MM.1S (cell line): ENCODE data around the gene SCUBE2.

ENCODE experiments used
- DNase-seq: peaks from one replicate; pipeline ENCODE4 v3.0.0-alpha.2; 2015
- H2AFZ ChIP-seq: fragments of 300-600 bp; sonication (generic); 2 replicates; pipeline ENCODE4 v1.6.0; 2016; ENCODE audit warnings: antibody characterized with exemption, low read length
- H3F3A ChIP-seq: fragments of 300-600 bp; sonication (generic); 2 replicates; pipeline ENCODE4 v1.6.1; 2016; ENCODE audit warnings: mild to moderate bottlenecking, antibody characterized with exemption, low read length, moderate library complexity, mixed read lengths; ENCODE audit not compliant: insufficient read depth
- H3K27ac ChIP-seq: fragments of 300-600 bp; sonication (generic); 2 replicates; pipeline ENCODE4 v1.5.1; 2016; ENCODE audit warnings: mild to moderate bottlenecking, low read length
- H3K27me3 ChIP-seq: fragments of 300-600 bp; sonication (generic); replicated peaks from 2 replicates; pipeline ENCODE4 v1.6.0; 2016; ENCODE audit warnings: low read length; ENCODE audit not compliant: insufficient read depth
- H3K36me3 ChIP-seq: fragments of 300-600 bp; sonication (generic); replicated peaks from 2 replicates; pipeline ENCODE4 v1.6.1; 2016; ENCODE audit warnings: mild to moderate bottlenecking, low read length, mixed read lengths; ENCODE audit not compliant: insufficient read depth
- H3K4me1 ChIP-seq: fragments of 300-600 bp; sonication (generic); 2 replicates; pipeline ENCODE4 v1.6.1; 2016; ENCODE audit warnings: low read length, mixed read lengths
- H3K4me2 ChIP-seq: fragments of 300-600 bp; sonication (generic); 2 replicates; pipeline ENCODE4 v1.6.0; 2016; ENCODE audit warnings: low read depth, low read length
- H3K4me3 ChIP-seq: fragments of 300-600 bp; sonication (generic); 2 replicates; pipeline ENCODE4 v1.5.1; 2016; ENCODE audit warnings: low read length, mixed read lengths
- H3K79me2 ChIP-seq: fragments of 300-600 bp; sonication (generic); 2 replicates; pipeline ENCODE4 v1.6.1; 2016; ENCODE audit warnings: mixed run types, low read length, mixed read lengths
- H3K9ac ChIP-seq: fragments of 300-600 bp; sonication (generic); 2 replicates; pipeline ENCODE4 v1.6.1; 2016; ENCODE audit warnings: low read length, mixed read lengths
- H3K9me2 ChIP-seq: fragments of 300-600 bp; sonication (generic); replicated peaks from 2 replicates; pipeline ENCODE4 v1.6.1; 2016; ENCODE audit warnings: mild to moderate bottlenecking, low read length, mixed read lengths; ENCODE audit not compliant: insufficient read depth
- H3K9me3 ChIP-seq: fragments of 300-600 bp; sonication (generic); replicated peaks from 2 replicates; pipeline ENCODE4 v1.6.1; 2016; ENCODE audit warnings: mild to moderate bottlenecking, low read length, mixed read lengths; ENCODE audit not compliant: insufficient read depth
- H4K20me1 ChIP-seq: fragments of 300-600 bp; sonication (generic); 2 replicates; pipeline ENCODE4 v1.6.1; 2016; ENCODE audit warnings: mild to moderate bottlenecking, low read length, moderate library complexity, mixed read lengths; ENCODE audit not compliant: insufficient read depth
- CTCF ChIP-seq: fragments of 300-600 bp; sonication (generic); IDR thresholded peaks from 2 replicates; pipeline ENCODE4 v1.5.1; 2016; ENCODE audit warnings: antibody characterized with exemption, low read length, mixed read lengths
- EZH2 ChIP-seq: fragments of 300-600 bp; sonication (generic); optimal IDR thresholded peaks from 2 replicates; pipeline ENCODE3; 2017; ENCODE audit warnings: low read depth, mild to moderate bottlenecking, antibody characterized with exemption, low read length, mixed read lengths
- EZH2phosphoT487 ChIP-seq: fragments of 300-600 bp; sonication (generic); IDR thresholded peaks from 2 replicates; pipeline ENCODE4 v1.6.1; 2018; ENCODE audit warnings: antibody characterized with exemption, low read length

SCUBE2 gene

DNA sequence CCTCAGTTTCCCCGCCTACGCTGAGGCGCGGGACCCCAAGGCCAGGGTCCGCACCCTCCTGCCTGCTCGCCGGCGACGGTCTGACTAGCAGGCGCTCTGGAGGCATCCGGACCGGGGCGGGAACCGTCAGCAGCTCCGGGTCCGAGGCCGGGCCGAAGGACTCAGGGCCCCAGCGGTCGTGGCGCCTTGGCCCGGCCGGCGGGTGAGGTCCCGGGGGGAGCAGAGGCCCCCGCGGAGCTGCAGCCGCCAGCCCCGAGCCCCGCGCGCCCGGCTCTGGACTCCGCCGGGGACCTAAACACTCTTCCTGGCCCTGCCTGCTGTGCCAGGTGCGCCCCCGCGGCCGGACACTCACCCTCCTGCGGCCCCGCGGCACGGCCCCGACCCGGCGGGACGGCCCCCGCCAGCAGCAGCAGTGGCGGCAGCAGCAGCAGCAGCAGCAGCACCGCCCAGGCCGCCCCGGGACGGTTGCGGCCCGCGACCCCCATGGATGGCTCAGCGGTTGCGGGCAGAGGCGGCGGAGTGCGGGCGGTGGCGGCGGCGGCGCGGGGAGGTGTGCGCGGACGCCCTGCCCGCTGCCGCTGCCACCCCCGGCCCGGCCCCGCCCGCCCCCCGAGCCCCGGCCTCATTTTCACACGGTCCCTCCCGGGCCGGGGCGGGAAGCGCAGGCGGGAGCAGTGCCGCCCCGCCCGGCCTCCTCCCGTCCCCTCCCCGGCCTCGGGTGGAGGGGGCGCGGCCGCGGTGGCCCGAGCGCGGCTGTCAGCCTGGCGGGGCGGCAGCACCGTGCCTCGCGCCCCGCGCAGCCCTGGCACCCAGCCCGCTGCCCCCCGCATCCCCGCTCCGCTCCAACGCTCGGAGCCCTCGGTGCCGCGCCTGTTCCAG lies at the start of gene SCUBE2:
Gene SCUBE2 (minus strand): TSS at position 556 of the 879 bp plus-strand sequence. CDS start 71 bp downstream, at position 485.
- H3K9me3 ChIP-seq: no peaks in the 10 kb centered on the region
- DNase-seq: no peak
- H3K79me2 ChIP-seq: no peaks in the 10 kb centered on the region
- no peaks in the 10 kb centered on the region for H3K36me3 ChIP-seq
- no peaks in the 10 kb centered on the region for H3K4me1 ChIP-seq
- H3K9ac ChIP-seq: no peak within 1 kb of the TSS
- peak within 1 kb of the TSS; percentile 52; the same call in 1 of the 2 replicates for H3K4me2 ChIP-seq
- H3K4me3 ChIP-seq: no peak within 1 kb of the TSS
- H4K20me1 ChIP-seq: no peaks in the 10 kb centered on the region
- no peak within 1 kb of the TSS for H3K27ac ChIP-seq
- no peaks in the 10 kb centered on the region for H3F3A ChIP-seq
- no peaks in the 10 kb centered on the region for H3K9me2 ChIP-seq
- no peak within 1 kb of the TSS for H2AFZ ChIP-seq
- TF ChIP-seq EZH2phosphoT487: no peak
- no peak for TF ChIP-seq CTCF
- no peak for TF ChIP-seq EZH2
- H3K27me3 ChIP-seq: peaks cover 13% of the 10 kb centered on the region

GRCh38 chr11:9141186-9141585 lies 49.8 kb upstream of the SCUBE2 start:
- Histone ChIP-seq H2AFZ (no peak overlapping the region), H3K36me3 (no peaks in the 10 kb centered on the region), H3K27ac (no peak overlapping the region), H3K4me1 (no peaks in the 10 kb centered on the region), H3K4me3 (no peak overlapping the region), H3K9me3 (no peaks in the 10 kb centered on the region), H3K27me3 (no peaks in the 10 kb centered on the region), H3K9me2 (no peaks in the 10 kb centered on the region), H3K4me2 (no peak overlapping the region), H3K9ac (no peak overlapping the region), H3F3A (no peaks in the 10 kb centered on the region), H4K20me1 (no peaks in the 10 kb centered on the region), H3K79me2 (no peaks in the 10 kb centered on the region)
- no peak for TF ChIP-seq CTCF
- TF ChIP-seq EZH2phosphoT487: no peak
- TF ChIP-seq EZH2: no peak
- DNase-seq: no peak

DNA sequence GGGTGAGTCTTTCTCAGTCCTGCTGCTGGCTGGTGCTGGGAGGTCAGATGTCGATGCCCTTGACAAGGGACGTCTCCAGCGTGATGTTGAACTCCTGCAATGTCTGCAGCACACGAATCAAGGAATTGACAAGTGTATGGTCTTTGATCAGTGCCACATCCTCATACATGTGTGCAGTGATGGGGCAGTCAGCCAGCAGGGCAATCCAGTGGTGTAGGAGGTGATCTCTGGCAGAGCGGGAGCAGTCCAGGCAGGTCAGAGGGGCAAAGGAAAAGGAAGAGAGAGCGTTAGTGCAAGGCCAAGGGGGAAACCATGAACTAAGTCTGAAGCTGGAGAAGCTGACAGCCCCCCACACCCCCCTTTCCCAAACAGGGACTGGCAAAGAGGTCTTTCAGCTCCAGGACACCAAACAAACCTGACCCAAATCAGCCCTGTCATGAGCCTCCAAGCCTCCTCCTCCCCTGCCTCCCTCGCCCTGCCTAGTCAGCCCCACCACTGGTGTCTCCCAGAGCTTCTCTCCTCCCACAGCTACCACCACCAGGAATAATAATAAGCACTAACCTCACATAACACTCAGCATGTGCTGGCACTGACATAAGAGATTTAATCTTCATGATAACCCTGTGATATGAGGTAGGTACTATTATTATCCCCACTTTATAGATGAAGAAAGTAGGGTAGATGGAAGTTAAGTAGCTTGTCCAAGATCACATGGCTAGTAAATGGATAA lies 48.4 kb upstream of the SCUBE2 start:
- H3F3A ChIP-seq: no peaks in the 10 kb centered on the region
- H3K4me1 ChIP-seq: no peaks in the 10 kb centered on the region
- H3K9ac ChIP-seq: no peak overlapping the region
- H3K27me3 ChIP-seq: no peaks in the 10 kb centered on the region
- no peak overlapping the region for H3K4me2 ChIP-seq
- H3K36me3 ChIP-seq: no peaks in the 10 kb centered on the region
- no peaks in the 10 kb centered on the region for H4K20me1 ChIP-seq
- no peaks in the 10 kb centered on the region for H3K9me2 ChIP-seq
- DNase-seq: no peak
- H3K9me3 ChIP-seq: no peaks in the 10 kb centered on the region
- H3K79me2 ChIP-seq: no peaks in the 10 kb centered on the region
- no peak overlapping the region for H3K4me3 ChIP-seq
- no peak for TF ChIP-seq EZH2
- TF ChIP-seq CTCF: no peak
- TF ChIP-seq EZH2phosphoT487: no peak
- H2AFZ ChIP-seq: no peak overlapping the region
- no peak overlapping the region for H3K27ac ChIP-seq
